Measurements from ENCODE around the gene RMI1.
"Not testable (repeated sequence)": the region's sequence is repeated elsewhere in the genome, so short reads cannot be mapped to it uniquely, and the experiment has no call there.

The RMI1 gene

GRCh38 chr9:84024041-84024575 is 43.5 kb downstream of the RMI1 start:
- no peak for DNase-seq

- DNase-seq = no peak
Measured at GRCh38 chr9:84027201-84027600, 46.6 kb downstream of the RMI1 start.

- DNase-seq = no peak
Measured at GRCh38 chr9:84031534-84031933, 50.9 kb downstream of the RMI1 start.

GRCh38 chr9:84041857-84042256 is 61.3 kb downstream of the RMI1 start:
- not testable (repeated sequence) for DNase-seq

- no peak for DNase-seq
Measured at GRCh38 chr9:84045481-84046097, 65.0 kb downstream of the RMI1 start.

All from activated CD4-positive, CD25-positive, alpha-beta regulatory T cell treated with anti-CD3 and anti-CD28 coated beads, Interleukin-2, amount 50 U/mL, for 72 hours (primary cell).